ENCODE results near the gene TGIF2. TPM values are rescaled to one million over a fixed set of nuclear protein-coding genes. Genes with fewer than 3 reads are reported as not detected.

TGIF2 gene
- total and polyA plus RNA-seq, 2 donors (not counting 1 experiment from before 2014, with no cell fraction given): 24.0 to 45.6 TPM

GRCh38 chr20:36641506-36641843, 68.1 kb downstream of the TGIF2 start:
- ChIA-PET CTCF (no interaction called here), POLR2A (no interaction called here)
- Mint-ChIP-seq H3K4me3 (no peak overlapping the region), H3K4me1 (peaks cover 22% of the 10 kb centered on the region), H3K27me3 (no peaks in the 10 kb centered on the region), H3K9me3 (ENCODE audit: insufficient read depth) (no peaks in the 10 kb centered on the region), H3K27ac (no peak overlapping the region)
- H3K27ac ChIP-seq (ENCODE audit: low read length in 2 of 2): no peak overlapping the region
- H3K36me3 ChIP-seq (replicated peaks in 1 of 2; ENCODE audit: control extremely low read depth in 1 of 2, control insufficient read depth in 1 of 2, extremely low read depth in 1 of 2, insufficient read depth in 2 of 2, low read length in 1 of 2): no peaks in the 10 kb centered on the region
- no peak overlapping the region for H3K9ac ChIP-seq (ENCODE audit: low read length)
- no peaks in the 10 kb centered on the region for H3K27me3 ChIP-seq (replicated peaks in 1 of 4; ENCODE audit: control extremely low read depth in 1 of 4, control insufficient read depth in 3 of 4, insufficient read depth in 4 of 4, low read length in 3 of 4)
- DNase-seq (no peak), ATAC-seq (ENCODE audit: low read depth) (no peak)
- H3K4me2 ChIP-seq (replicated peaks; ENCODE audit: low read depth, low read length, poor library complexity, severe bottlenecking): no peak overlapping the region
- no peaks in the 10 kb centered on the region for H4K20me1 ChIP-seq (ENCODE audit: control insufficient read depth, insufficient read depth, low read length, poor library complexity, severe bottlenecking)
- TF ChIP-seq CTCF (IDR thresholded peaks at IDR 0.05): no peak
- TF ChIP-seq EZH2 (IDR thresholded peaks at IDR 0.05; ENCODE audit: borderline replicate concordance, insufficient read depth, low read depth, low read length, poor library complexity, severe bottlenecking): no peak
- 91% methylated on average over 2 of the region's 3 CpGs for WGBS (ENCODE audit: insufficient coverage)
- H3K4me3 ChIP-seq (ENCODE audit: control extremely low read depth in 1 of 5, extremely low read depth in 1 of 5, insufficient read depth in 1 of 5, low read depth in 2 of 5, low read length in 4 of 5): no peak overlapping the region
- H3K9me3 ChIP-seq (ENCODE audit: control extremely low read depth in 1 of 3, control insufficient read depth in 2 of 3, insufficient read depth in 1 of 3, low read length in 2 of 3): no peaks in the 10 kb centered on the region
- H3K4me1 ChIP-seq (ENCODE audit: control insufficient read depth in 2 of 2, insufficient read depth in 2 of 2, low read length in 2 of 2): peaks cover 9 to 12% of the 10 kb centered on the region in 2 donors
- intact Hi-C loops (cut with micrococcal nuclease): no loop called here
- no peak overlapping the region for H2AFZ ChIP-seq (ENCODE audit: insufficient read depth, low read depth, low read length, poor library complexity, severe bottlenecking)
- H3K79me2 ChIP-seq (ENCODE audit: control insufficient read depth, insufficient read depth, low read length): no peaks in the 10 kb centered on the region

GRCh38 chr20:36642136-36642535, 68.7 kb downstream of the TGIF2 start:
- Histone ChIP-seq H3K27ac (ENCODE audit: low read length in 2 of 2) (no peak overlapping the region), H3K4me3 (ENCODE audit: control extremely low read depth in 1 of 5, extremely low read depth in 1 of 5, insufficient read depth in 1 of 5, low read depth in 2 of 5, low read length in 4 of 5) (no peak overlapping the region), H3K9me3 (ENCODE audit: control extremely low read depth in 1 of 3, control insufficient read depth in 2 of 3, insufficient read depth in 1 of 3, low read length in 2 of 3) (no peaks in the 10 kb centered on the region), H3K9ac (ENCODE audit: low read length) (no peak overlapping the region), H3K4me2 (replicated peaks; ENCODE audit: low read depth, low read length, poor library complexity, severe bottlenecking) (no peak overlapping the region), H3K27me3 (replicated peaks in 1 of 4; ENCODE audit: control extremely low read depth in 1 of 4, control insufficient read depth in 3 of 4, insufficient read depth in 4 of 4, low read length in 3 of 4) (no peaks in the 10 kb centered on the region), H4K20me1 (ENCODE audit: control insufficient read depth, insufficient read depth, low read length, poor library complexity, severe bottlenecking) (no peaks in the 10 kb centered on the region), H3K36me3 (replicated peaks in 1 of 2; ENCODE audit: control extremely low read depth in 1 of 2, control insufficient read depth in 1 of 2, extremely low read depth in 1 of 2, insufficient read depth in 2 of 2, low read length in 1 of 2) (no peaks in the 10 kb centered on the region), H2AFZ (ENCODE audit: insufficient read depth, low read depth, low read length, poor library complexity, severe bottlenecking) (no peak overlapping the region), H3K4me1 (ENCODE audit: control insufficient read depth in 2 of 2, insufficient read depth in 2 of 2, low read length in 2 of 2) (peaks cover 9 to 13% of the 10 kb centered on the region in 2 donors), H3K79me2 (ENCODE audit: control insufficient read depth, insufficient read depth, low read length) (no peaks in the 10 kb centered on the region)
- no peak overlapping the region for H3K27ac Mint-ChIP-seq
- POLR2A ChIA-PET: no interaction called here
- H3K4me3 Mint-ChIP-seq: no peak overlapping the region
- CTCF ChIA-PET: no interaction called here
- WGBS (ENCODE audit: insufficient coverage): 70% methylated on average over 2 of the region's 6 CpGs
- peaks cover 25% of the 10 kb centered on the region for H3K4me1 Mint-ChIP-seq
- no peaks in the 10 kb centered on the region for H3K9me3 Mint-ChIP-seq (ENCODE audit: insufficient read depth)
- no peaks in the 10 kb centered on the region for H3K27me3 Mint-ChIP-seq
- no peak for ATAC-seq (ENCODE audit: low read depth)
- no peak for DNase-seq
- TF ChIP-seq CTCF (IDR thresholded peaks at IDR 0.05): no peak
- TF ChIP-seq EZH2 (IDR thresholded peaks at IDR 0.05; ENCODE audit: borderline replicate concordance, insufficient read depth, low read depth, low read length, poor library complexity, severe bottlenecking): no peak
- intact Hi-C loops (cut with micrococcal nuclease): no loop called here

Small RNAs within 50 kb of the gene (small RNA-seq; reads per million reads assigned to genes)
- gene RF00017 (ENCODE audit: insufficient read length, low read depth, low replicate concordance): not detected

Other genes starting within 250 kb of the TGIF2 start
- gene MYL9, start 32.1 kb upstream of the TGIF2 start, total RNA-seq: 3.5 and 3.8 TPM in 2 replicates
- gene MYL9, start 32.1 kb upstream of the TGIF2 start, polyA plus RNA-seq: 0.78 and 0.81 TPM in 2 replicates
- gene RAB5IF, start 32.2 kb downstream of the TGIF2 start, total RNA-seq: 40.1 and 41.4 TPM in 2 replicates
- gene RAB5IF, start 32.2 kb downstream of the TGIF2 start, polyA plus RNA-seq: 69.4 and 95.0 TPM in 2 replicates
- gene SLA2, start 72.6 kb downstream of the TGIF2 start, total RNA-seq: 0.58 and 0.76 TPM in 2 replicates
- gene SLA2, start 72.6 kb downstream of the TGIF2 start, polyA plus RNA-seq: 0.73 and 1.5 TPM in 2 replicates
- gene NDRG3, start 172.5 kb downstream of the TGIF2 start, total RNA-seq: 26.1 and 27.5 TPM in 2 replicates
- 13.9 and 15.7 TPM in 2 replicates for gene NDRG3, start 172.5 kb downstream of the TGIF2 start, polyA plus RNA-seq
- gene DSN1, start 200.2 kb downstream of the TGIF2 start, total RNA-seq: 17.1 and 18.4 TPM in 2 replicates
- 13.2 and 17.3 TPM in 2 replicates for gene DSN1, start 200.2 kb downstream of the TGIF2 start, polyA plus RNA-seq

Data from B cell (primary cell).